Measurements from ENCODE around the gene MYMK.

Gene MYMK

DNA sequence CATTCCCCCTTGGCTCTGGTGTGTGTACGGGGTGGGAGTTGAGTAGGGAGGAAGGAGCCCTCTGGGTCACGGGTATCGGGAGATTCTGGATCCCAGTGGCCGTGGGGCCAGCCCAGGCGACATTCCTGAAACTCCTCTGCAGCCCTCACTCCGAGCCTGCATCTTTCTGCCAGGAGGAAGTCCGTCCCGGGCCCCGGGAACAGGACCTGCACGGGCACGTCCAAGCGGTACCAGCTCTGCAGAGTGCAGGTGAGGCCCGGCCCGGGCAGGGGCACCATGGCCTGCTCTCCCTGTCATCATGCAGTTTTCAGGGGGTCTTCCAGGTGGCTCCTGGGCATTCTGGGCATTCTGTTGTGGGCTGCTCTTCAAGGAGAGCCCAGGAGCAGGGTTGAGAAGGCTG lies 13.4 kb upstream of the MYMK start:
- no peak for TF ChIP-seq CTCF (IDR thresholded peaks at IDR 0.05; ENCODE audit: borderline replicate concordance, extremely low read depth, low read length, poor library complexity, severe bottlenecking)
- no peak for TF ChIP-seq EZH2 (IDR thresholded peaks at IDR 0.05; ENCODE audit: borderline replicate concordance, low read depth, low read length, severe bottlenecking)
- peaks cover 9% of the 10 kb centered on the region; the same call in 1 of the 2 replicates for H4K20me1 ChIP-seq (ENCODE audit: insufficient read depth, low read length)
- no peak overlapping the region for H3K9ac ChIP-seq (ENCODE audit: low read depth, low read length)
- H3K9me3 ChIP-seq (ENCODE audit: insufficient read depth, low read length, severe bottlenecking): no peaks in the 10 kb centered on the region
- DNase-seq (no peak), ATAC-seq (ENCODE audit: insufficient read depth, low read depth) (no peak)
- 0 out of 2 replicates have a peak, but pooled peaks cover 6% of the 10 kb centered on the region for H3K4me1 ChIP-seq (ENCODE audit: insufficient read depth, low read length)
- no peak overlapping the region for H3K4me3 ChIP-seq (ENCODE audit: low read depth in 1 of 2, low read length in 2 of 2)
- H3K79me2 ChIP-seq (ENCODE audit: insufficient read depth, low read length): no peaks in the 10 kb centered on the region
- H3K27ac ChIP-seq (ENCODE audit: low read length): no peak overlapping the region
- H3K27me3 ChIP-seq (ENCODE audit: insufficient read depth, low read length, poor library complexity): peaks cover 21% of the 10 kb centered on the region
- no peak overlapping the region for H2AFZ ChIP-seq (ENCODE audit: low read depth, low read length)
- H3K36me3 ChIP-seq (ENCODE audit: insufficient read depth, low read length): no peaks in the 10 kb centered on the region
- no peak overlapping the region for H3K4me2 ChIP-seq (ENCODE audit: insufficient read depth, low read length)

DNA sequence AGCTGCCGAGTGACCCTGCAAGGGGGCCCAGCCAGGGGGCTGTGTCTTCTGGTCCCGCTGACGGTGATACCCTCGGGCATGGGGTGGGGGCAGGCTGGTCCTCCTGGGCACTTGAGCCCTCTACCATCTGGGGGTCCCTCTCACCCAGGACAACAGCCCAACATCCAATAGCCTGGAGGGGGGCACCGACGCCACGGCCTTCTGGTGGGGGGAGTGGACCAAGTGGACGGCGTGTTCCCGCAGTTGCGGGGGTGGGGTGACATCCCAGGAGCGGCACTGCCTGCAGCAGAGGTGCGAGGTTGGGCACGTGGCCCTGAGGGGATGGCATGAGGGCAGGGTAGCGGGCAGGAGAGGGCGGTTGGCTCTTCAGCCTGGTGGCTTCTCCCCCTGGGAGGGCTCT lies 12.5 kb upstream of the MYMK start:
- Histone ChIP-seq H2AFZ (ENCODE audit: low read depth, low read length) (no peak overlapping the region), H3K4me1 (ENCODE audit: insufficient read depth, low read length) (0 out of 2 replicates have a peak, but pooled peaks cover 6% of the 10 kb centered on the region), H3K9me3 (ENCODE audit: insufficient read depth, low read length, severe bottlenecking) (no peaks in the 10 kb centered on the region), H3K36me3 (ENCODE audit: insufficient read depth, low read length) (no peaks in the 10 kb centered on the region), H3K27ac (ENCODE audit: low read length) (no peak overlapping the region), H3K79me2 (ENCODE audit: insufficient read depth, low read length) (no peaks in the 10 kb centered on the region), H3K4me2 (ENCODE audit: insufficient read depth, low read length) (no peak overlapping the region), H4K20me1 (ENCODE audit: insufficient read depth, low read length) (peaks cover 9% of the 10 kb centered on the region; the same call in 1 of the 2 replicates), H3K27me3 (ENCODE audit: insufficient read depth, low read length, poor library complexity) (peaks cover 25% of the 10 kb centered on the region), H3K9ac (ENCODE audit: low read depth, low read length) (no peak overlapping the region), H3K4me3 (ENCODE audit: low read depth in 1 of 2, low read length in 2 of 2) (no peak overlapping the region)
- DNase-seq: no peak
- no peak for ATAC-seq (ENCODE audit: insufficient read depth, low read depth)
- TF ChIP-seq CTCF (IDR thresholded peaks at IDR 0.05; ENCODE audit: borderline replicate concordance, extremely low read depth, low read length, poor library complexity, severe bottlenecking): no peak
- TF ChIP-seq EZH2 (IDR thresholded peaks at IDR 0.05; ENCODE audit: borderline replicate concordance, low read depth, low read length, severe bottlenecking): no peak

- 0 out of 2 replicates have a peak, but pooled peaks cover 6% of the 10 kb centered on the region for H3K4me1 ChIP-seq (ENCODE audit: insufficient read depth, low read length)
- H3K4me3 ChIP-seq (ENCODE audit: low read depth in 1 of 2, low read length in 2 of 2): no peak overlapping the region
- no peak overlapping the region for H3K9ac ChIP-seq (ENCODE audit: low read depth, low read length)
- H3K36me3 ChIP-seq (ENCODE audit: insufficient read depth, low read length): no peaks in the 10 kb centered on the region
- peaks cover 9% of the 10 kb centered on the region; the same call in 1 of the 2 replicates for H4K20me1 ChIP-seq (ENCODE audit: insufficient read depth, low read length)
- no peak overlapping the region for H2AFZ ChIP-seq (ENCODE audit: low read depth, low read length)
- no peak overlapping the region for H3K4me2 ChIP-seq (ENCODE audit: insufficient read depth, low read length)
- ATAC-seq (ENCODE audit: insufficient read depth, low read depth) (no peak), DNase-seq (no peak)
- no peak overlapping the region for H3K27ac ChIP-seq (ENCODE audit: low read length)
- TF ChIP-seq CTCF (IDR thresholded peaks at IDR 0.05; ENCODE audit: borderline replicate concordance, extremely low read depth, low read length, poor library complexity, severe bottlenecking): no peak
- no peak for TF ChIP-seq EZH2 (IDR thresholded peaks at IDR 0.05; ENCODE audit: borderline replicate concordance, low read depth, low read length, severe bottlenecking)
- H3K79me2 ChIP-seq (ENCODE audit: insufficient read depth, low read length): no peaks in the 10 kb centered on the region
- peaks cover 25% of the 10 kb centered on the region for H3K27me3 ChIP-seq (ENCODE audit: insufficient read depth, low read length, poor library complexity)
- no peaks in the 10 kb centered on the region for H3K9me3 ChIP-seq (ENCODE audit: insufficient read depth, low read length, severe bottlenecking)
Measured at GRCh38 chr9:133536536-133536935, 11.8 kb upstream of the MYMK start.

Measured in DND-41 (cell line).